HL-60 (cell line): ENCODE measurements around the gene PAFAH1B2.

Source experiments
- POLR2AphosphoS5 ChIP-seq: IDR thresholded peaks from 2 replicates; pipeline ENCODE4 v1.6.1; 2012; ENCODE audit warnings: low read depth
- TF ChIP-seq, protein P1 (sequence below): IDR thresholded peaks from 2 replicates; pipeline ENCODE4 v1.6.1; 2012; ENCODE audit warnings: low read depth; ENCODE audit not compliant: insufficient replicate concordance

DNA sequence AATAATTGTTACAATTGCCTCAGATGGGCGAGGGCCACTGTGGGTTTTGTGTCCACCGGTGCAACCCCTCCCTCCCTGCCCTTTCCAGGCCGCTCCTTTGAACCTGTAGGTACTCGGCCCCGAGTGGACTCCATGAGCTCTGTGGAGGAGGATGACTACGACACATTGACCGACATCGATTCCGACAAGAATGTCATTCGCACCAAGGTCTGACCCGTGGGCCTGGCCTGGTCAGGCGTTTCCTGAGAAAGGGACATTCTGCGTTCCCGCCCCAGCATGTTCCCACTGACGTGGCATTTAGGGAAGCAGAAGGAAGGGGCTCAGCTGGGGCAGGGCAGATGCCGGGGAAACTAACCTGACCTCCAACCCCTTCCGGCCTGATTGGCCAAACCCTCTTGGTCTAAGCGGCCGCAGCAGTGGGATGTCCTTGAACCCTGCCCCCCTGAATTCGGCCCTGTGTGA, 44.6 kb downstream of the PAFAH1B2 start:
- no peak for TF ChIP-seq POLR2AphosphoS5
- TF ChIP-seq, protein P1, sequence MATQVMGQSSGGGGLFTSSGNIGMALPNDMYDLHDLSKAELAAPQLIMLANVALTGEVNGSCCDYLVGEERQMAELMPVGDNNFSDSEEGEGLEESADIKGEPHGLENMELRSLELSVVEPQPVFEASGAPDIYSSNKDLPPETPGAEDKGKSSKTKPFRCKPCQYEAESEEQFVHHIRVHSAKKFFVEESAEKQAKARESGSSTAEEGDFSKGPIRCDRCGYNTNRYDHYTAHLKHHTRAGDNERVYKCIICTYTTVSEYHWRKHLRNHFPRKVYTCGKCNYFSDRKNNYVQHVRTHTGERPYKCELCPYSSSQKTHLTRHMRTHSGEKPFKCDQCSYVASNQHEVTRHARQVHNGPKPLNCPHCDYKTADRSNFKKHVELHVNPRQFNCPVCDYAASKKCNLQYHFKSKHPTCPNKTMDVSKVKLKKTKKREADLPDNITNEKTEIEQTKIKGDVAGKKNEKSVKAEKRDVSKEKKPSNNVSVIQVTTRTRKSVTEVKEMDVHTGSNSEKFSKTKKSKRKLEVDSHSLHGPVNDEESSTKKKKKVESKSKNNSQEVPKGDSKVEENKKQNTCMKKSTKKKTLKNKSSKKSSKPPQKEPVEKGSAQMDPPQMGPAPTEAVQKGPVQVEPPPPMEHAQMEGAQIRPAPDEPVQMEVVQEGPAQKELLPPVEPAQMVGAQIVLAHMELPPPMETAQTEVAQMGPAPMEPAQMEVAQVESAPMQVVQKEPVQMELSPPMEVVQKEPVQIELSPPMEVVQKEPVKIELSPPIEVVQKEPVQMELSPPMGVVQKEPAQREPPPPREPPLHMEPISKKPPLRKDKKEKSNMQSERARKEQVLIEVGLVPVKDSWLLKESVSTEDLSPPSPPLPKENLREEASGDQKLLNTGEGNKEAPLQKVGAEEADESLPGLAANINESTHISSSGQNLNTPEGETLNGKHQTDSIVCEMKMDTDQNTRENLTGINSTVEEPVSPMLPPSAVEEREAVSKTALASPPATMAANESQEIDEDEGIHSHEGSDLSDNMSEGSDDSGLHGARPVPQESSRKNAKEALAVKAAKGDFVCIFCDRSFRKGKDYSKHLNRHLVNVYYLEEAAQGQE: no peak
